Calu3 (cell line): ENCODE results near the gene EIF5A. TPM values are rescaled to one million over a fixed set of nuclear protein-coding genes. Genes with fewer than 3 reads are reported as not detected.

Experiments
- BruUV-seq: library from RNA; stranded (reverse); fragments of 400-500 nt; replicated peaks from 2 replicates; lab custom pipeline; 2021; lab: Mats Ljungman, UMichigan
- CTCF ChIA-PET: fragments of 300-600 bp; sonication (Branson Sonifier 250); formaldehyde crosslinking; loops from one replicate; lab custom pipeline; 2022; ENCODE audit warnings: antibody characterized with exemption; lab: Charles Lee
- DNase-seq: peaks from one replicate; pipeline ENCODE4 v3.0.0; 2022
- H3K27ac Mint-ChIP-seq: one replicate; pipeline ENCODE4 v1.8.0; 2022; ENCODE audit warnings: mixed read lengths; ENCODE audit not compliant: unreplicated experiment
- H3K27me3 Mint-ChIP-seq: one replicate; pipeline ENCODE4 v1.8.0; 2022; ENCODE audit warnings: mixed read lengths; ENCODE audit not compliant: unreplicated experiment
- H3K36me3 Mint-ChIP-seq: one replicate; pipeline ENCODE4 v1.8.0; 2022; ENCODE audit warnings: mild to moderate bottlenecking, moderate library complexity, mixed read lengths; ENCODE audit not compliant: insufficient read depth, unreplicated experiment
- H3K4me1 Mint-ChIP-seq: one replicate; pipeline ENCODE4 v1.8.0; 2022; ENCODE audit warnings: mild to moderate bottlenecking, low read depth, mixed read lengths; ENCODE audit not compliant: unreplicated experiment
- H3K4me3 Mint-ChIP-seq: one replicate; pipeline ENCODE4 v1.8.0; 2022; ENCODE audit warnings: mild to moderate bottlenecking, low read depth, moderate library complexity, mixed read lengths; ENCODE audit not compliant: unreplicated experiment
- H3K9me3 Mint-ChIP-seq: one replicate; pipeline ENCODE4 v1.8.0; 2022; ENCODE audit warnings: low read depth, mixed read lengths; ENCODE audit not compliant: unreplicated experiment
- intact Hi-C: fragments of 100-400 bp; cut with micrococcal nuclease; formaldehyde crosslinking; loops from one replicate; pipeline ENCODE4 v1.10.0; 2022; ENCODE audit not compliant: unreplicated experiment
- total RNA-seq: library from RNA; stranded (reverse); gene quantifications from 2 replicates; pipeline ENCODE4 v1.2.3, GENCODE V29; 2022
- TF ChIP-seq, protein P1 (sequence below): fragments of 200-600 bp; IDR thresholded peaks from one replicate; pipeline ENCODE4 v1.8.0; 2022; ENCODE audit warnings: antibody characterized with exemption; ENCODE audit not compliant: unreplicated experiment

EIF5A gene
- total RNA-seq, 1 experiment from 2014 or later = 608 TPM

DNA sequence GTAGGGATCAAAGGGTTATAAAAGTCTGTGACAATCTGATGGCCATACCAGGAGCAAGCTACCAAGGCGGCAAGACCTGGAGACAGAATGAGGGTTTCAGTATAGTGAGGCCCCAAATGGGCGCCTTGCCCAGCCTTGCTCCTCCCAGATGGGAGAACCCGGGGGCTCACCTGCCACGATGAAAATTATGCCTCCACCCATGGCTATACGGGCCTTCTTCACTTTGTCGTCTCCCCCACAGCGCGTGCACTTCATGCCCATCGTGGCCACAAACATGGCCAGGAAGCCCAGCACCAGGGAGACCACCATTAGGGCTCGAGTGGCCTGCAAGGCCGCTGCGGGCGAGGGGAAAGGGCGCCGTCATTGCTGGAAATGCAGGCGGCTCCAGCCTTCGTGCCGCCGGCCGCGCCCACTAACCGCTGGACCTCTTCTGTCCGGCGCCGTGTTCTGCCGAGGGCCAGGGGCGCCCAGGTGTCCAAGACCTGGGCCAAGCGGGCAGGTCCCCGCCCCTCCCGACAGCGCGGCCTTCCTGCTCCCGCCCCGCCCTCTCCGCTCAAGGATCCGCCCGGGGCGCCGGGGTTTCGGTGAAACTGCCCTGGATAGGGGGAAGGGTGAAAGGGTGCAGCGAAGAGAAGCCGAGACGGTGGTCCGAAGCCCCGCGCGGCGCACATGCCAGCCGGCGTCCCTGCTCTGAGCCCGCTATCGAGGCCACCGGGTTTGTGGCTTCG is 46.6 kb upstream of the EIF5A start:
- H3K27ac Mint-ChIP-seq = peak overlapping the region; percentile 90
- H3K4me1 Mint-ChIP-seq = peaks cover 13% of the 10 kb centered on the region
- DNase-seq = peak; percentile 82
- peak overlapping the region; percentile 90 for H3K4me3 Mint-ChIP-seq
- no TSS peak for BruUV-seq
- no peaks in the 10 kb centered on the region for H3K27me3 Mint-ChIP-seq
- intact Hi-C loops = no loop called here
- TF ChIP-seq, protein P1, sequence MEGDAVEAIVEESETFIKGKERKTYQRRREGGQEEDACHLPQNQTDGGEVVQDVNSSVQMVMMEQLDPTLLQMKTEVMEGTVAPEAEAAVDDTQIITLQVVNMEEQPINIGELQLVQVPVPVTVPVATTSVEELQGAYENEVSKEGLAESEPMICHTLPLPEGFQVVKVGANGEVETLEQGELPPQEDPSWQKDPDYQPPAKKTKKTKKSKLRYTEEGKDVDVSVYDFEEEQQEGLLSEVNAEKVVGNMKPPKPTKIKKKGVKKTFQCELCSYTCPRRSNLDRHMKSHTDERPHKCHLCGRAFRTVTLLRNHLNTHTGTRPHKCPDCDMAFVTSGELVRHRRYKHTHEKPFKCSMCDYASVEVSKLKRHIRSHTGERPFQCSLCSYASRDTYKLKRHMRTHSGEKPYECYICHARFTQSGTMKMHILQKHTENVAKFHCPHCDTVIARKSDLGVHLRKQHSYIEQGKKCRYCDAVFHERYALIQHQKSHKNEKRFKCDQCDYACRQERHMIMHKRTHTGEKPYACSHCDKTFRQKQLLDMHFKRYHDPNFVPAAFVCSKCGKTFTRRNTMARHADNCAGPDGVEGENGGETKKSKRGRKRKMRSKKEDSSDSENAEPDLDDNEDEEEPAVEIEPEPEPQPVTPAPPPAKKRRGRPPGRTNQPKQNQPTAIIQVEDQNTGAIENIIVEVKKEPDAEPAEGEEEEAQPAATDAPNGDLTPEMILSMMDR = no peak
- peaks cover 83% of the 10 kb centered on the region for H3K36me3 Mint-ChIP-seq
- no peaks in the 10 kb centered on the region for H3K9me3 Mint-ChIP-seq
- CTCF ChIA-PET = interaction anchor here (1.1 kb wide), 1 partner anchor 40 kb away, joined by 4 read pairs; no protein-coding TSS in a partner anchor

DNA sequence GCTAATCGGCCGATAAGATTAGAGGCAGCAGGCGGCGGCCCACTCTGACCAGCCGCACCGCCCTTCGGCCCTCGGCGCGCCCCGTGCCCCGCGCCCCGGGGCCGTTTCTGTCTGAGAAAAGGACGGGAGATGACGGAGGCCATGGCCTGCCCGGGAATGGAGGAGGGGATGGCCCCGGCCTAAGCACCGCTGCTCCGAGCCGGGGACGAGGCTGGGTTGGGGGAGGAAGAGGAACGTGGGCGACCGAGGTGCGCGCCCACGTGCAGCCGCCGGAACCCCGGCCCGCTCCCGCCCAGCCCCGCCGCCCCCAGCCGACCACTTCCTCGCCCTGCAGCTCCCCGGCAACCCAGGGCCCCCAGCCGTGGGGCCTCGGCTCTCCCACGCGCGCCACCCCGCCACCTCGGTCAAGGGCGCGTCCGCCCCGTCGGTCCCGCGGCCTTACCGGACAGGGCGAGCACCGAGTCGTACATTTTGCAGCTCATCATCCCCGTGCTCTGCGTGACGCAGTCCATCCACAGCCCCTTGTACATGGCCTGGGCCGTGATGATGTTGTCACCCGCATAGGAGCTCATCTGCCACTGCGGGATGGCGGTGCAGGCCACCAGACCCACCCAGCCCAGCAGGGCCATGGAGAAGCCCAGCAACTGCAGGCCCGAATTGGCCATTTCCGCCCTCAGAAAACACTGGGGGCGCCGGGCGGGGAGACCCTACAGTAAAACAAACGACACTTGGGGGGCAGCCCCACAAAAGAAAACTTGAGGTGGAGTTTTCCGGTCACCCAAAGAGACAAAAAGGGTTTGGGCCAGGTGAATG is 45.8 kb upstream of the EIF5A start:
- intact Hi-C loops = no loop called here
- peaks cover 16% of the 10 kb centered on the region for H3K4me1 Mint-ChIP-seq
- H3K36me3 Mint-ChIP-seq = peaks cover 76% of the 10 kb centered on the region
- H3K27me3 Mint-ChIP-seq = no peaks in the 10 kb centered on the region
- DNase-seq = peak; percentile 24
- TSS peak; percentile 44 for BruUV-seq
- no peaks in the 10 kb centered on the region for H3K9me3 Mint-ChIP-seq
- H3K4me3 Mint-ChIP-seq = peak overlapping the region; percentile 90
- TF ChIP-seq, protein P1 = no peak
- peak overlapping the region; percentile 94 for H3K27ac Mint-ChIP-seq
- CTCF ChIA-PET = interaction anchor here (1.1 kb wide), 1 partner anchor 41 kb away, joined by 4 read pairs; no protein-coding TSS in a partner anchor

DNA sequence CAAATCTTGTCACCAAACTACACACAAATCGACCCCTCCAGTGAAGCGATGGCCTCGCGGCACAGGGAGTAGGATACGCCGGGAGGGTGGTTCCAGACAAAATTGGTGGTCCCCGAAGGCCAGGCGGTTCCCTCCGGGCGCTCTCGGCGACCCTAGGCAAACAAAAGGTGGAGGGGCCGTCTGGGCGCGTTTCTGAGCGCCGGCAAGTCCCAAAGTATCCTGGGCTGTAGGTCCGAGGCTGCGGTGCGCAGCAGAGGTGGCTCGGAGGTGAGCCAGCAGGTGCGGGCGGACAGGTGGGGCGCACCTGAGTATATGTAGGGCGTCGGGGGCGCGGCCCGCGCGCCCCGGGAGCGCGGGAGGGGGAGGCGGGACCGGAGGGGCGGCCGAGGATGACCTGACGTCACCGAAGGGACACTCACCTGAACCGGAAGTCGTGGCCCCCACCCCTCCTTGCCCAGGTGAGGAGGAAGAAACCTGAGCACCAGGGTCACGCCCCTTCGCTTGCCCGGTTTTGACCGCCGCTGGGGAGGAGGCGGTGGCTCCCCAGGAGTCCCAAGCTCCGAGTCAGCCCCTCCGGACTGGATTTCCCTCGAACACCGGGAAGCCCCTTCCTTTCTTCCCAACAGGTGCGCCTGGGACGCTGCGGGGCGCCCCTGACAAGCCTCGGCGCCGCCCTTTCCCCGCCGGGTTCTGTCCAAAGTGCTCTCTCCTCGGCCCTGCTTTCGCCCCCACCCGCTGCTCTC is 45.1 kb upstream of the EIF5A start, which contains the start of gene CLDN7:
TSS of gene CLDN7 (minus strand) at position 287 of the 743 bp plus-strand sequence. CDS start 435 bp downstream, outside the sequence.
- TF ChIP-seq, protein P1 = no peak
- Mint-ChIP-seq H3K27me3 (no peaks in the 10 kb centered on the region), H3K4me1 (peaks cover 20% of the 10 kb centered on the region), H3K4me3 (peak within 1 kb of the TSS; percentile 90), H3K9me3 (no peaks in the 10 kb centered on the region), H3K27ac (peak within 1 kb of the TSS; percentile 94), H3K36me3 (peaks cover 68% of the 10 kb centered on the region)
- CTCF ChIA-PET = interaction anchor here (1.0 to 1.1 kb wide), 2 partner anchors 20 to 42 kb away, joined by 4 to 5 read pairs; partner anchors contain the start of gene GABARAP
- peak; percentile 94 for DNase-seq
- intact Hi-C loops = no loop called here
- no TSS peak for BruUV-seq
